H1 (cell line): ENCODE data around the gene CAMK2A.

Experiments used
- EP300 ChIP-seq, 2 experiments: IDR thresholded peaks; 1 replicate in 1 of 2; 2 replicates in 1 of 2; pipeline ENCODE4 v1.6.1; 2011 to 2012; ENCODE audit warnings: low read depth in 2 of 2, low read length in 2 of 2, mild to moderate bottlenecking in 2 of 2, borderline replicate concordance in 1 of 2, inconsistent platforms in 1 of 2, moderate library complexity in 1 of 2
- EZH2 ChIP-seq: fragments of 200-600 bp; sonication (generic); IDR thresholded peaks from 2 replicates; pipeline ENCODE4 v1.7.1; 2012; ENCODE audit warnings: low read depth, mild to moderate bottlenecking, moderate library complexity, low read length, inconsistent platforms; ENCODE audit not compliant: severe bottlenecking
- FOSL1 ChIP-seq: IDR thresholded peaks from 2 replicates; pipeline ENCODE4 v1.6.1; 2011; ENCODE audit warnings: mild to moderate bottlenecking, low read depth, low read length, moderate library complexity; ENCODE audit not compliant: insufficient read depth
- JUN ChIP-seq: IDR thresholded peaks from 2 replicates; pipeline ENCODE4 v1.6.1; 2011; ENCODE audit warnings: low read depth, mild to moderate bottlenecking, improper control_type of control experiment, low read length
- PHF8 ChIP-seq: fragments of 200-600 bp; sonication (generic); conservative IDR thresholded peaks from 2 replicates; pipeline ENCODE4 v1.7.1; 2012; ENCODE audit warnings: low read depth, mild to moderate bottlenecking, inconsistent platforms, low read length, moderate library complexity
- POLR2A ChIP-seq, 2 experiments: IDR thresholded peaks; 1 replicate in 1 of 2; 2 replicates in 1 of 2; pipeline ENCODE4 v1.6.1; 2011; ENCODE audit warnings: low read depth in 2 of 2, low read length in 2 of 2, mild to moderate bottlenecking in 2 of 2; ENCODE audit errors: control extremely low read depth in 1 of 2
- RAD21 ChIP-seq, 2 experiments: IDR thresholded peaks in 1 of 2; conservative IDR thresholded peaks in 1 of 2; 2 replicates each; pipeline ENCODE4 v1.6.1; 2011; ENCODE audit warnings: low read depth in 2 of 2, low read length in 2 of 2, improper control_type of control experiment in 1 of 2, inconsistent platforms in 1 of 2, mild to moderate bottlenecking in 1 of 2, moderate library complexity in 1 of 2
- SP4 ChIP-seq: IDR thresholded peaks from 2 replicates; pipeline ENCODE4 v1.6.1; 2012; ENCODE audit warnings: low read length, inconsistent platforms
- TAF1 ChIP-seq: IDR thresholded peaks from 2 replicates; pipeline ENCODE4 v1.6.1; 2011; ENCODE audit warnings: mild to moderate bottlenecking, low read depth, low read length
- TF ChIP-seq, protein P1 (sequence below), 3 experiments: IDR thresholded peaks; 1 replicate in 2 of 3; 2 replicates in 1 of 3; pipeline versions ENCODE4 v1.5.1 to v1.6.1; 2011; ENCODE audit warnings: low read length in 3 of 3, mild to moderate bottlenecking in 3 of 3, inconsistent platforms in 2 of 3, low read depth in 1 of 3, moderate library complexity in 1 of 3; ENCODE audit not compliant: insufficient read depth in 1 of 3; ENCODE audit errors: control extremely low read depth in 1 of 3
- TF ChIP-seq, protein P2 (sequence below): IDR thresholded peaks from 2 replicates; pipeline ENCODE4 v1.6.1; 2012; ENCODE audit warnings: inconsistent platforms

DNA sequence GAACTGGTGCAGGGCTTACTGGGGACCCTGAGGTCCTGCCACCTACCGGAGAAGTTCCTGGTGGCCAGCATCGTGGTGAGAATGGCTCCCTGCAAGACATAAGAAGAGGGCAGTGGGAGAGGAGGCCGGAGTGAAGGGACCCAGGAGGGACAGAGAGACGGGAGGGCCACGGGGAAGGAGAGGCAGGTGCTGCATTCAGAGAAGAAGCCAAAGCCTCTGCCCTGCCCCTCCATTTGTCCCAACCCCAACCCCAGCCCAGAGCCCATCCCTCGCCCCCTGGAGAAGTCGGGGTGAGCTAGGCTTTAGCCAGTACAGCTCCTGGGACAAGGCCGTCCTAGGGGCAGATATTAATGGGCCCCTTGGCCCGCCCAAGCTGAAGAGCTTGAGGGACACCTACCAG is 41.8 kb downstream of the CAMK2A start:
- TF ChIP-seq, protein P1, sequence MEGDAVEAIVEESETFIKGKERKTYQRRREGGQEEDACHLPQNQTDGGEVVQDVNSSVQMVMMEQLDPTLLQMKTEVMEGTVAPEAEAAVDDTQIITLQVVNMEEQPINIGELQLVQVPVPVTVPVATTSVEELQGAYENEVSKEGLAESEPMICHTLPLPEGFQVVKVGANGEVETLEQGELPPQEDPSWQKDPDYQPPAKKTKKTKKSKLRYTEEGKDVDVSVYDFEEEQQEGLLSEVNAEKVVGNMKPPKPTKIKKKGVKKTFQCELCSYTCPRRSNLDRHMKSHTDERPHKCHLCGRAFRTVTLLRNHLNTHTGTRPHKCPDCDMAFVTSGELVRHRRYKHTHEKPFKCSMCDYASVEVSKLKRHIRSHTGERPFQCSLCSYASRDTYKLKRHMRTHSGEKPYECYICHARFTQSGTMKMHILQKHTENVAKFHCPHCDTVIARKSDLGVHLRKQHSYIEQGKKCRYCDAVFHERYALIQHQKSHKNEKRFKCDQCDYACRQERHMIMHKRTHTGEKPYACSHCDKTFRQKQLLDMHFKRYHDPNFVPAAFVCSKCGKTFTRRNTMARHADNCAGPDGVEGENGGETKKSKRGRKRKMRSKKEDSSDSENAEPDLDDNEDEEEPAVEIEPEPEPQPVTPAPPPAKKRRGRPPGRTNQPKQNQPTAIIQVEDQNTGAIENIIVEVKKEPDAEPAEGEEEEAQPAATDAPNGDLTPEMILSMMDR (IDR thresholded peaks at IDR 0.05; ENCODE audit: control extremely low read depth in 1 of 3, insufficient read depth in 1 of 3, low read depth in 1 of 3, low read length in 3 of 3), result no peak
- TF ChIP-seq TAF1 (no peak), EZH2 (no peak), POLR2A (IDR thresholded peaks at IDR 0.05; ENCODE audit: control extremely low read depth in 1 of 2, low read depth in 2 of 2, low read length in 2 of 2) (no peak), FOSL1 (no peak), JUN (no peak), RAD21 (IDR thresholded peaks at IDR 0.05 in 1 of 2, conservative IDR thresholded peaks at IDR 0.05 in 1 of 2; ENCODE audit: low read depth in 2 of 2, low read length in 2 of 2) (no peak), EP300 (IDR thresholded peaks at IDR 0.05; ENCODE audit: borderline replicate concordance in 1 of 2, low read depth in 2 of 2, low read length in 2 of 2) (no peak), PHF8 (no peak), SP4 (no peak)
- TF ChIP-seq, protein P2, sequence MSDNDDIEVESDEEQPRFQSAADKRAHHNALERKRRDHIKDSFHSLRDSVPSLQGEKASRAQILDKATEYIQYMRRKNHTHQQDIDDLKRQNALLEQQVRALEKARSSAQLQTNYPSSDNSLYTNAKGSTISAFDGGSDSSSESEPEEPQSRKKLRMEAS, result no peak
